ENCODE results near the gene UBAP1L.
"Not testable (repeated sequence)": the region's sequence is repeated elsewhere in the genome, so short reads cannot be mapped to it uniquely, and the experiment has no call there.

Gene UBAP1L

DNA sequence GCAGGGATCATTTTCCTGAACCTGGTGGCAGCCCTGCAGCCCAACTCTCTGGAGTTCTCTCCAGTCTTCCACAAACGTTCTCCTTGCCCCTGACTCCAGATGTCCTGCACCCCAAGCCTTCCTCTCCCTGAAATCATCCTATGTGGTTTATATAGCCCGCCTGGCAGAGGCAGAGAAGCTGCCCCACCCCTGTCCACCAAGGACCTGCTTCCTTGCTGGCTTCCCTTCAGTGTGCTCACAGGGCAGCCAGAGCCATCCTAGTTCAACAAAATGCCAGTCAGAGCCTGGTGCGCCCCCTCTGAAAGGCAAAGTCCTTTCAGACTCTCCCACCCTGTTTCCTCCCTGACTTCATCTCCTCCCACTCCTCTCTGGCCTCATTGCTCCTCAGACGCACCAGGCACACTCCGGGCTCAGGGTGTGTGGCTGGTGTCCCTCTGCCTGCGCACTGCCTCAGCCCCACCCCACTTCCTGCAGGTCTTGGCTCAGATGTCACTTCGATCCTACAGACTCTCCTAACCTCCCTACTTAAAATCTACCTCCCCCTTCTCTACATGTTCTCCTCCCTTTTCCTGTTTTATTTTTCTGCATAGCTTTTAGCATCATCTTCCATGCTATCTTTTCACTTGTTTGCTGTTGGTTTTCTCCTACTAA is 32.6 kb downstream of the UBAP1L start:
- no peak for DNase-seq

DNA sequence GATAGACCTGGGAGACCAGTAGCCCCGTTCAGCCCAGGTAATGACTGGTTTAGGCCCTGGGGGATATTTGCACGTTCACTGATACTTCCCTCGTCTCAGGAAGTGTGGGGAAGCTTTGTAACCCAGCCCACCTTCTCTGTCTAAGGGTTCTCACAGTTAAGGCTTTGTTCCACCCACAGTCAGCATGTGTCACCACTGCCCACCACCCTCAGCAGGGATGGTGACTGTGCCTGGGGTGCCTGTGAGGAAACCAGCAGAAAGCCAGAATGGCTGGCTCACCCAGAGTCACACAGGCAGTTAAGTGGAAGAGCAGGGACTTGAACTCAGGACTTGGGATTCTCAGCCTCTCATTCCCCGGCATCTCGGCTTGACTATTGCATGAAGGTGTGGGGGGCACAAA is 33.2 kb downstream of the UBAP1L start:
- no peak for DNase-seq

DNA sequence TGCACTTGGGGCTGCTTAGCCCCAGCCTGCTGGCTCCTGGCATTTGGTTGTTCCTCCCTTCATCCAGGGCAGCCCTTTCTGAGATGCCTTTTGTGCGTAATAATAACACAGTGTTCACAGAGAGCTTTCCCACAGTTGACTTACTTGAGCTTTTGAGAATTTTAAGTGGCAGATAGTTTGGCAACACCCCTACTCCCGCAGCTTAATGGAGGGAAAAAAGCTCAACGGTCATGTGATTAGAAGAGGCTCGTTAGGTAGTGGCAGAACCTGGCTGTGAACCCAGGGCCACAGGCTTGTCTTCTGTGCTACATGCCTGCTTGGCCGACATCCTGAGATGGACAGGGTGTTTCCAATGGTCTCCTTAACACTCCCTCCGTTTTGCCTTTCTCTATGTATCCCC is 33.7 kb downstream of the UBAP1L start:
- no peak for DNase-seq

DNA sequence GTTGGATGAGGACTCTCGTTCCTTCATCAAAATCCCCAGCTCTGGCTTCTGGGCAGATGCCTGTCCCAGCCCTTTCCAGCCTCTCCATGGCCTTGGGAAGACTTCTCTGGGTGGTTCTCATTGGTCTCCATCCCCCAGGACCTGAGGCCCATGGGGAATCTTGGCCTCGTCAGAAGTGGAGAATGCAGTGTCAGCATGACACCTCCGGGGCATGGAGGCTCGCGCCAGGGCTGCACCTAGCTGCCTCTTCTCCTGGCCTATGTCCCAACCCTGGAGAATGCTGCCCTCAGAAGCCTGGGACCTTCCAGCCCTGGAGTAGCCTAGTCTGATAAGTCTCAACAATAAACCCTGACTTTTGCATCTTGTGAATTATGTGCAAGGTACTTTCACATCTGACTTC is 35.4 kb downstream of the UBAP1L start:
- no peak for DNase-seq

DNA sequence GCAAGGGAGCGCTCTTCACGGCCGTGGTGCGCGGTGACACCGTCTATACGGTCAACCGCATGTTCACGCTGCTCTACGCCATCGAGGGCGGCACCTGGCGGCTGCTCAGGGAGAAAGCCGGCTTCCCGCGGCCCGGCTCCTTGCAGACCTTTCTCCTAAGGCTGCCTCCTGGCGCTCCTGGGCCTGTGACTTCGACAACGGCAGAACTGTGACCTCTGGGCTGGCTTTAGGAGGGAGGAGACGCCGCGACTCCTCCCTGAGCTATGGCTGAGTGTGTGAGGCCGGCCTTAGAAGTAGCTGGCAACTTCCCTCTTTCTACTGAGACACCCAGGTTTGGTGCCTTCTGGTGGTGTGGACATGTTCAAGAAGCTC is 37.0 kb downstream of the UBAP1L start:
- DNase-seq = no peak

DNA sequence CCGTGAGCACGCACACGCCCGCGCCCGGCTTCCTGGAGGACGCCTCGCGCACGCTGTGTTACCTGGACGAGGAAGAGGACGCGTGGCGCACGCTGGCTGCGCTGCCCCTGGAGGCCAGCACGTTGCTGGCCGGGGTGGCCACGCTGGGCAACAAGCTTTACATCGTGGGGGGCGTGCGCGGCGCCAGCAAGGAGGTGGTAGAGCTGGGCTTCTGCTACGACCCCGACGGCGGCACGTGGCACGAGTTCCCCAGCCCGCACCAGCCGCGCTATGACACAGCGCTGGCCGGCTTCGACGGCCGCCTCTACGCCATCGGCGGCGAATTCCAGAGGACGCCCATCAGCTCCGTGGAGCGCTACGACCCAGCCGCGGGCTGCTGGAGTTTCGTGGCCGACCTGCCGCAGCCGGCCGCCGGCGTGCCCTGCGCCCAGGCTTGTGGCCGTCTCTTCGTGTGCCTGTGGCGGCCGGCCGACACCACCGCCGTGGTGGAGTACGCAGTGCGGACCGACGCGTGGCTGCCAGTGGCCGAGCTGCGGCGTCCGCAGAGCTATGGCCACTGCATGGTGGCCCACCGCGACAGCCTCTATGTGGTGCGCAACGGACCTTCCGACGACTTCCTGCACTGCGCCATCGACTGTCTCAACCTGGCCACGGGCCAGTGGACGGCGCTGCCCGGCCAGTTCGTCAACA is 37.6 kb downstream of the UBAP1L start:
- no peak for DNase-seq

DNA sequence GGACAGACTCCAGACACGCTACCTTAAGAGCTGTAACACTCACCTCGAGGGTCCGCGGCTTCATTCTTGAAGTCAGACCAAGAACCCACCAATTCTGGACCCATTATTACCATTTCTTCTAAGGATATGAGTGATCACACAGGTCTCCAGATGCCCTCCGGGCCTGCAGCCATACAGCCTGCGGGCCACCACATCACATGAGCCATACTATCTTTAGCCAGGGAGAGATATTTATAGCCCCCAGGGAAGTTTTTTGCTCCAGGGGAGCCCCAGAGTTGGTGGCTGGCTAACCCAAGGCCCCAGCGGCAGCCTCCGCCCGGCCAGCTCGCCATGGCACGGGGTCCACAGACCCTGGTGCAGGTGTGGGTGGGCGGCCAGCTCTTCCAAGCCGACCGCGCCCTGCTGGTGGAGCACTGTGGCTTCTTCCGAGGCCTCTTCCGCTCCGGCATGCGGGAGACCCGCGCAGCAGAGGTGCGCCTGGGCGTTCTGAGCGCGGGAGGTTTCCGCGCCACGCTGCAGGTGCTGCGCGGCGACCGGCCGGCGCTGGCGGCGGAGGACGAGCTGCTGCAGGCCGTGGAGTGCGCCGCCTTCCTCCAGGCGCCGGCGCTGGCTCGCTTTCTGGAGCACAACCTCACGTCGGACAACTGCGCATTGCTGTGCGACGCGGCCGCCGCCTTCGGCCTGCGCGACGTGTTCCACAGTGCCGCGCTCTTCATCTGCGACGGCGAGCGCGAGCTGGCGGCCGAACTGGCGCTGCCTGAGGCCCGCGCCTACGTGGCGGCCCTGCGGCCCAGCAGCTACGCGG is 38.3 kb downstream of the UBAP1L start, which contains the start of gene KBTBD13:
Gene KBTBD13, plus strand, starts transcription at position 261 of the 805 bp plus-strand sequence. Its CDS starts 70 bp downstream, at position 331.
- DNase-seq = no peak

DNA sequence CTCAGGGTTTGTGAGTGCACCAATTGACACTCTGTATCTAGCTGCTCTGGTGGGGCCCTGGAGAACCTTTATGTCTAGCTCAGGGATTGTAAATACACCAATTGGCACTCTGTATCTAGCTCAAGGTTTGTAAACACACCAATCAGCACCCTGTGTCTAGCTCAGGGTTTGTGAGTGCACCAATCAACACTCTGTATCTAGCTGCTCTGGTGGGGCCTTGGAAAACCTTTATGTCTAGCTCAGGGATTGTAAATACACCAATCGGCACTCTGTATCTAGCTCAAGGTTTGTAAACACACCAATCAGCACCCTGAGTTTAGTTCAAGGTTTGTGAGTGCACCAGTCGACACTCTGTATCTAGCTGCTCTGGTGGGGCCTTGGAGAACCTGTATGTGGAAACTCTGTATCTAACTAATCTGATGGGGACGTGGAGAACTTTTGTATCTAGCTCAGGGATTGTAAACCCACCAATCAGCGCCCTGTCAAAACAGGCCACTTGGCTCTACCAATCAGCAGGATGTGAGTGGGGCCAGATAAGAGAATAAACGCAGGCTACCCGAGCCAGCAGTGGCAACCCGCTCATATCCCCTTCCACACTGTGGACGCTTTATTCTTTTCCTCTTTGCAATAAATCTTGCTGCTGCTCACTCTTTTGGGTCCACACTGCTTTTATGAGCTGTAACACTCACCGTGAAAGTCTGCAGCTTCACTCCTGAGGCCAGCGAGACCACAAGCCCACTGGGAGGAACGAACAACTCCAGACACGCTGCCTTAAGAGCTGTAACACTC is 39.2 kb downstream of the UBAP1L start:
- not testable (repeated sequence) for DNase-seq

DNA sequence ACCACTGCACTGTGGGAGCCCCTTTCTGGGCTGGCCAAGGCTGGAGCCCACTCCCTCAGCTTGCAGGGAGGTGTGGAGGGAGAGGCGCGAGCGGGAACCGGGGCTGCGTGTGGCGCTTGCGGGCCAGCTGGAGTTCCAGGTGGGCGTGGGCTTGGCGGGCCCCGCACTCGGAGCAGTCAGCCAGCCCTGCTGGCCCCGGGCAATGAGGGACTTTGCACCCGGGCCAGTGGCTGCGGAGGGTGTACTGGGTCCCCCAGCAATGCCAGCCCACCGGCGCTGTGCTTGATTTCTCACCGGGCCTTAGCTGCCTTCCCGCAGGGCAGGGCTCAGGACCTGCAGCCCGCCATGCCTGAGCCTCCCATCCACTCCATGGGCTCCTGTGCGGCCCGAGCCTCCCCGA is 40.1 kb downstream of the UBAP1L start:
- DNase-seq = not testable (repeated sequence)

DNA sequence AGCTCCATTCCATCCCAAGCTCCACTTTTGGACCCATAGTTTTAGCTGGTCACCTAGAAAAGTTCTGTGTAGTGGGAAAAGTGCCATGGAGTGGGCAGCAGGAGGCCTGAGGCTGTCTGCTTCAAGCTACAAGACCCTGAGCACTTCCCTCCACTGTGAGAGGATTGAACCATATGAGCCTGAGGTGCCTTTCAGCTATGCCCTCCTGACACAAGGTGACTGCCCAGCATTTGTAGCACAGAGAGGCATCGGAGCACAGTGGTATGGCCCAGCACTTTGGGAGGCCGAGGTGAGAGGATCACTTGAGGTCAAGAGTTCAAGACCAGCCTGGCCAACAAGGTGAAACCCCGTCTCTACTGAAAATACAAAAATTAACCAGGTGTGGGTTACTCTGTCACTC is 42.4 kb downstream of the UBAP1L start:
- DNase-seq = no peak

DNA sequence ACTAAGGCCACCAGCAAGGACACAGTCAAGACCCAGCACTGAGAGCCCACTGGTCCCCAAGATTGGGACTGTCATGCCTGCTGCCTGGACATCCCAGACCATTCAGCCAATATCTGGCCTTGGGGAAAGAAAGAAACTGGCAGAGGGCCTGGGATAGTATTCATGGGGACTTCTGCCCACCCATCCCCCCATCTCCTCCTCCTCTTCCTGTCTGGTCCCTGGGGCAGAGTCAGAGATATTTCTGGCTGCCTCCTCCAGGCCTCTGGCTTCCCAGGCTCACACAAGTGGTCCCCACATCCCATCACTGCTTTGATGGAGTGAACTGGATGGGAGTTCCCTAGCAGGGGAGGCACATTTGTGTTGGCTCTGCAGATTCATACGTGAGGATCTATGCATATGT is 43.0 kb downstream of the UBAP1L start:
- no peak for DNase-seq

DNA sequence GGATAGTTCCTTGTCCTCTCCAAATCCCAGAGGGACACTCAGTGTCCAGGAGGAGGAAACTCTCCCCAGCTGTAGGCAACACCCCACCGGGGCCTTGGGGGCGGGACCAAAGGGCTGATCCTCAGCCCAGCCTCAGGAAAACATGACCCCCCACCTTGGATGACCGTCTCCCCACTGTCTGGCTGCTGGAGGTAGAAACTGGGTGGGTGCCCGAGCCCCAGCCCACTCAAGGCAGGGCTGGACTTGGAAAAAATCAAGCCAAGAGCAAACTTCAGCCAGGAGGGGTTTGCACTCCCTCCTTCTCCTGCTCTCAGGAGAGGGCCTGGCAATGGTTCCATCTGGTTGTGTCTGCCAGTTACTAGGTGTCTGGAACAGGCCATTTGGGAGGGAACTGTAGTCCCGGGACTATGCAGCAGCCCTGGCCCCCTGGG is 43.6 kb downstream of the UBAP1L start:
- DNase-seq = no peak

DNA sequence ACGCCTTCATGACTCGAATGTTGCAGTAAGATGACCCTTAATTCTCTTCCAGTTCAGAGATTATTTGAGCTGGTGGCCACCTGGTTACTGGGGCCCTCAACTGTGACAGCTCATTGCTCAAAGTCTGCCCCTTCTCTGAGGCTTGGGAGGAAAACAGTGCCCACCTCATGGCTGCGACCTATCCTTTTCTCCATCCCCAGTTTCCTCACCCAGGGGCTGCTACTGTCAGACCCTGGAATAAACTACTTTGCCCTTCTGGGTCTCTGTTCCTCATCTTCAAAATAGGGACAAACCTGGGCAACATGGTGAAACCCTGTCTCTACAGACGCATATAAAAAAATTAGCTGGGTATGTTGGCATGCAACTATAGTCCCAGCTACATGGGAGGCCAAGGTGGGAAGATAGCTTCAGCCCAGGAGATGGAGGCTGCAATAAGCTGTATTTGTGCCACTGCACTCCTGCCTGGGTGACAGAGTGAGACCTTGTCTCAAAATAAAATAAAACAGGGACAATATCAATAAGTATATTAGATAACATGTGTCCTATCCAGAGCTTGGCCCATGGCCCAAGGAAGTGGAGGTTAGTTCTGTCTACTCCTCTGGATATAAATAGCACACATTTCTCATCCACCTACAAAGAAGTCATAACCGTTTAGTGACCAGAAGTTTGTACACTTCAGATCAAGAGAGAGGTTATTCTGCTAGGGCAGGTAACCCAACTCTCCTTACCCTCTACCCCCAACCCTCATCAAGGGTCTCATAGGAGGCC is 45.0 kb downstream of the UBAP1L start:
- DNase-seq = no peak

DNA sequence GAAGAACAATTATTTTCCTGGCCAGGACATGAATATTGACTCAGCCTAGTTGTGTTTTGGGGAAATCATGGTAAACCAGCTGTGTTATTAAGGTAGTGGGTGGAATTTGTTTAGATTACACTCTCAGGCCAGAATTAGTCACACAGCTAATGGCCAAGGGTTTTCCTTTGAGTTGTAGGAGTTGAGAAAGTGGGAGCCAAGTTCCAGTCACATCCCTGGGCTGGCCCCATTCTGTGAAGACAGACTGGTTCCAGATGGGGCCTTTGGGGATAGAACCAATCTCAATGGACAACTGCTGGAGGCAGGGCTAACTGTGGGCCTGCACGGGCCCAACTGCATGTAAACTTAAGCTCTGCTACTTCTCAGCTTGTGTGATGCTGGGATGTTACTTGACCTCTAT is 45.8 kb downstream of the UBAP1L start:
- no peak for DNase-seq

DNA sequence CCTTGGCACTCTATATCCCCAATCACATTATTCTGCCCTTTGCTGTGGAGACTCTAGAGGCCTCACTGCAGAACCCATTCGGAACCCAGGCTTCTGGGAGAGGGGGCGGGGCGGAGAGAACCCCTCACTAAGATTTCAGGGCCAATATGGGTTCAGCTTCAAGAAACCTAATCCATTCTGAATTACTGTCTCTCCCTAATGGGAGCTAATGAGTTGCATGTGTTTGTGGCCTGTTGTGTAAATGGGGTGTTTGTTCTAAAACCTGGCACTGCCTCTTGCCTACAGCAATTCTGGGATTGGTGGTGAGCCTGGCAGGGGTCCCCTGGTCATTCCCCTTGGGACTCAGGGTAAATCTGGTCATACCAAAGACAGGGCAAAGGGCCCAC is 46.6 kb downstream of the UBAP1L start:
- no peak for DNase-seq

DNA sequence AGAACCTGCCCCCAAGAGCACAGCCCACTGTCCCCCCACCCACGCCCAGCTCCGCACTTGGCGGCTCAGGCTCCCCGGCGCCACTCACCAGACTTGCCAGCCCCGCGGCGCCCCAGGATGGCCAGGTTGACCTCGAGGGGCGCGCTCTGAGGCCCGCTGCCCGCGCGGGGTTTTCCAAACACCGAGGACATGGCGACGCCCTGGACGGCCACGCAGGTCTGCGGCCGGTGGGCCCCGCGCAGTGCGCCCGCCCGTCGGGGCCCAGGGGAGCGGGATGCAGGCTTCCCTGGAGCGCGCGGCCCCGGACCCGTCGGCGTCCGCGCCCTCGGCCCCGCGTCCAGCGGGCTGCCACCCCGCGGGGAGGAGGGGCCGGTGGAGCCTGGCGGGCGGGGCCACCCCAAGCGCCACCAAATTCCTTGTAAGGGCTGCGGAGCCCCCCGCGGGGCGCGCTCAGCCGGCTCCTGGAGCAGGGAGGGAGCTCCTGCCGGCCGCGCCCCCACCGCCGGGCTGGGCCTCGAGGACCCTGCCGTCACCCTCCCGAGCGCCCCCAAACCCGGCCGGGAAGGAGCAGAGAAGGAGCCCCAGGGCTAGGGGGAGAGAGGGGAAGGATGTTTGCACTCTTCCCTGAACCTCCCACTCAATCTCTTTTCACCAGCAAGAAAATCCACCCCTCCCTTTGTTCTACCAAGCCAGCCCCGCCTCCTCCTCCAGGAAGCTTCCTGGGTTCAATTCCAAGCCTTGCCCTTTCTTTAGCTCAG is 47.2 kb downstream of the UBAP1L start, which contains the start of gene RASL12:
Gene RASL12, minus strand, starts transcription at position 347 of the 758 bp plus-strand sequence. Its CDS starts 156 bp downstream, at position 191.
- DNase-seq = no peak

DNA sequence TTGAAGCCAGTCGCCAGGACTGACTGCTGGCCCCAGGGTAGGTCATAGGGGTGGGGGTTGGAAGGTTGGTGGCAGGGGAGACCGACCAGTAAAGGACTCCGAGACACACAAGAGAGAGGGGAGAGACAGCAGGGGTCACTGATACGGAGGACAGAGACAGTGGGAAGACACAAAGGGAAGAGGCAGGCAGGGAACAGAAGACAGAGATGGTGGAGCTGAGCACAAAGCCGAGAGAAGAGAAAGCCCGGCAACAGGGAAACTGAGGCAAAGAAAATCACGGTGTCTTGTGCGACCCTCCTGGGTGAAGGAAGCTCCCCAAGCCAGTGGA is 47.7 kb downstream of the UBAP1L start:
- DNase-seq = no peak

DNA sequence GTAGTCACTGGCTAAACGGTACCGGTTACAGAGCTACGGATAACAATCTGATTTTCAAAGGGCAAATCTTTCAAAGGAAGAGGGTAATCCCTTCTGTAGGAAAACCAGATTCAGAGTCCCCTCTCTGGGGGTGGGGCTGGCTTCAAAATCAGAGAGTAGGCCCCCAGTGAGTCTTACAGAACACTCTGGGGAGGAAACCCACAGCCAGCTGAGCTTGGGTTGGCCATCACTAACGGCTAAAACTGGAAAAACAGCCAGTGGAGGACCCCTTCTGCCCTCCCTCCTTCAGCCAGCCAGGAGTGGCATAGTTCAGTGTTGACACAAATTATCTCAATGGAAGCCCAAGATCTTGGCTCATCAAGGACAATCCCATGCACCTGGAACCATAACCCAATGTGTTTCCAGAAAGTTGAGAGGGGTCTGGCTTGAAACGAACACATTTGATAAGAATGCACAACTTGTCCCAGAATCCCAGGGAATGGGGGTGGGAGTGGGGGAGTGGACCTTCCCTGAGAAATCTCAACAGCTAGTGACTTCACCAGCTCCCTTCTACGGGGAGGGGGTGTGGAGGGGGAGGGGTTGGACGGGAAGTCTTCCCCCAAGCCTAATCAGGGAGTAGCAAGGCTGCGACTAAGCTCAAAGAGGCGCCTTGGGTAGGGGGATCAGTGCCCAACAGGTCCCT is 48.2 kb downstream of the UBAP1L start:
- no peak for DNase-seq

DNA sequence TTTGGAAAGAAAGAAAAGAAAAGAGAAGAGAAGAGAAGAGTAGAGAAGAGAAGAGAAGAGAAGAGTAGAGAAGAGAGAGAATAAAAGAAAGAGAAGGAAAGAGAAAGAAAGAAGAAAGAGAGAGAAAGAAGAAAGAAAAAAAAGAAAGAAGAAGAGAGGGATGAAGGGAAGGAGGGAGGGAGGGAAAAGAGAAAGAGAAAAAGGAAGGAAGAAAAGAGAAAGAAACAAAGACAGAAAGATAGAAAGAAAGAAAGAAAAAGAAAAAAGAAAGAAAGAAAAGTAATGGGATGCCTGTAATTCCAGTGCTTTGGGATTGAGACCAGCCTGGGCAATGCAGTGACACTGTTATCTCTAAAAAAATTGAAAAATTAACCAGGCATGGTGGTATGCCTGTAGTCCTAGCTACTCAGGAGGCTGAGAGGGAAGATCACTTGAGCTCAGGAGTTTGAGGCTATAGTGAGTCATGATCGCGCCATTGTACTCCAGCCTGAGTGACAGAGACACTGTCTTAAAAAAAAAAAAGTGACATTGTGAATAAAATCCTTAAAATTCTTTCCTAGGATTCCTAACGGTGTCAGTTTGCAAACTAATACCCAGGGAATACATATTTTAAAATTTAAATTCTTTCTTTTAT is 48.9 kb downstream of the UBAP1L start:
- no peak for DNase-seq

DNA sequence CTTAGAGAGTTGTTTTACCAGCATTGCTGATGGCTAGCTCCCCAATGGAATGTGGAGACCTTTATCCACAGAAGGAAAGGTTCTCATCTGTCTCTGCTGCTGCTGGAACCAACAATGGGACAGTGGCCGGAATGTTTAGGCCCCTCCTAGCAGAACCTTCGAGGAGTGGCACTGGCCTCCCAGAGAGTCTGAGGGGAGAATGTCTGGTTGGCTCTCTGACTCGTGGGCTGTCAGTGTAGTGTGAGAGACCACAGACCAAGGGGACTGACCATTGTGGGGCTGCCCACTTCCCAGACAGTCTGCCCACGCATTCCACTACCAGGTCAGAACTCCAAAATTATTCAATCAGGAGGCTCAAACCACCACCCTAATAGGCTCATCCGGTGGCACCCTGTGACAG is 52.3 kb downstream of the UBAP1L start:
- DNase-seq = no peak
